ENCODE data around the gene CPED1.

CPED1 gene

DNA sequence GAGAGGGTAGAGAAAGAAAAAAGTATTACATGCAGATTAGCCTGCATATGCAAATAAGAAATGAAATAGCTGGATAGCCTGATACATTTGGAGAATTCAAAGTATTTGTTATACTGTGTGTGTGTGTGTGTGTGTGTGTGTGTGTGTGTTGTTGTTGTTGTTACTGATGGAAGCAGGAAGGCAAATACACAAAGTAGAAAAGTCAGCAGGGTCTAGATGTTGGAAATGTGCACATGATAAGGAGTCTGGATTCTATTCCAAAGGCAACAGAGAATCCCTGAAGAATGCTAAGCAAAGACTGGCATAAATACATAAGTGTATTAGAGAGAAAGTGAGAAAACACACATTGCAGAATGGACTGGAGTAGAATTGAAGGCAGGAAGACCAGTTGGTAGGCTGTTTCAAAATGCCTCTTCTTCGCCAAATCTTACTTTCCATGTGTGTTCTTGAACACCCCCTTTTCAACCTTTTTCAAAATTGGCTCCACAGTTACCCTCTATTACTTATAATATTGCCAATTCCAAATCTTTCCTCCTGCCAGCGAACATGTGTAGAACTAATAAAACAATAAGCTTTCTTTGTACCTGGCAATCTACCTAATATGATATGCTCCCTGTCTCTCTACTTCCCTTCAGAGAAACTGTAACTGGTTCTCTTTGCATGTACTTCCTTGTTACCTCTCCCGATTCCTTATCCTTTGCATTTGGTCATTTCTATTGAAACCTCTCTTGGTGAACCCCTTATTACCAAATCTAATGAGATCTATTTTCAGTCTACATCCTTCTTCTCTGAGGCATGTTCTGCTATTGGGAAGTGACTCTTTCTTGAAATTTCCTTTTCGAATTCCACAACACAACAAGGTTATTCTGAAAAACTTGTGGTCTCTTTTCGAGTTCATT, 6.2 kb downstream of the CPED1 start:
- H2AFZ ChIP-seq (ENCODE audit: low read length) = no peak overlapping the region
- H3K9ac ChIP-seq (ENCODE audit: low read length) = no peak overlapping the region
- no peak overlapping the region for H3K4me2 ChIP-seq (ENCODE audit: low read length)
- peaks cover 18% of the 10 kb centered on the region for H3K4me1 ChIP-seq (ENCODE audit: insufficient read depth, low read length, severe bottlenecking)
- no peaks in the 10 kb centered on the region for H3K9me2 ChIP-seq (ENCODE audit: low read depth, low read length)
- H3K27me3 ChIP-seq (ENCODE audit: insufficient read depth, low read length) = no peaks in the 10 kb centered on the region
- no peak overlapping the region for H3K4me3 ChIP-seq (ENCODE audit: low read depth, low read length, poor library complexity, severe bottlenecking)
- no peaks in the 10 kb centered on the region for H3K36me3 ChIP-seq (ENCODE audit: insufficient read depth, low read length)
- H3K79me2 ChIP-seq (ENCODE audit: insufficient read depth, low read length) = no peaks in the 10 kb centered on the region
- no peak overlapping the region for H3K27ac ChIP-seq (ENCODE audit: low read depth, low read length, poor library complexity, severe bottlenecking)
- no peak for TF ChIP-seq EZH2 (IDR thresholded peaks at IDR 0.05; ENCODE audit: borderline replicate concordance, low read length)
- TF ChIP-seq, protein P1, sequence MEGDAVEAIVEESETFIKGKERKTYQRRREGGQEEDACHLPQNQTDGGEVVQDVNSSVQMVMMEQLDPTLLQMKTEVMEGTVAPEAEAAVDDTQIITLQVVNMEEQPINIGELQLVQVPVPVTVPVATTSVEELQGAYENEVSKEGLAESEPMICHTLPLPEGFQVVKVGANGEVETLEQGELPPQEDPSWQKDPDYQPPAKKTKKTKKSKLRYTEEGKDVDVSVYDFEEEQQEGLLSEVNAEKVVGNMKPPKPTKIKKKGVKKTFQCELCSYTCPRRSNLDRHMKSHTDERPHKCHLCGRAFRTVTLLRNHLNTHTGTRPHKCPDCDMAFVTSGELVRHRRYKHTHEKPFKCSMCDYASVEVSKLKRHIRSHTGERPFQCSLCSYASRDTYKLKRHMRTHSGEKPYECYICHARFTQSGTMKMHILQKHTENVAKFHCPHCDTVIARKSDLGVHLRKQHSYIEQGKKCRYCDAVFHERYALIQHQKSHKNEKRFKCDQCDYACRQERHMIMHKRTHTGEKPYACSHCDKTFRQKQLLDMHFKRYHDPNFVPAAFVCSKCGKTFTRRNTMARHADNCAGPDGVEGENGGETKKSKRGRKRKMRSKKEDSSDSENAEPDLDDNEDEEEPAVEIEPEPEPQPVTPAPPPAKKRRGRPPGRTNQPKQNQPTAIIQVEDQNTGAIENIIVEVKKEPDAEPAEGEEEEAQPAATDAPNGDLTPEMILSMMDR (IDR thresholded peaks at IDR 0.05; ENCODE audit: low read length) = no peak
- H3F3A ChIP-seq (ENCODE audit: insufficient read depth, low read length) = no peaks in the 10 kb centered on the region
- no peaks in the 10 kb centered on the region for H4K20me1 ChIP-seq (ENCODE audit: insufficient read depth, low read length)
- H3K9me3 ChIP-seq (ENCODE audit: low read length) = no peaks in the 10 kb centered on the region

DNA sequence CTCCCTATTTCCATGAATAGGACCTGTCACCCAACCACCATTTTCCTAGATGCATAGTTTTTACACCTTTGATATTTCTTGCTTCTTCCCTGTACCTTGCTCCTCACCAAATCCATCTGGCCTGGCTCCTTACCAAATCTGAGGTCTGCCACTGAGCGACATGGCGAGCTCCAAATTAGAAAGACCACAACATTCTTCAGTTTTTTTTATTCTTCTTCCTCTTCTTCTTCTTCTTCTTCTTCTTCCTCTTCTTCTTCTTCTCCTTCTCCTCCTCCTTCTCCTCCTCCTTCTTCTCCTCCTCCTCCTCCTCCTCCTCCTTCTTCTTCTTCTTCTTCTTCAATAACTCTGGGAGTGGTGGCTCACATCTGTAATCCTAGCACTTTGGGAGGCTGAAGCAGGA, 7.1 kb downstream of the CPED1 start:
- H3K9ac ChIP-seq (ENCODE audit: low read length) = no peak overlapping the region
- H3K4me3 ChIP-seq (ENCODE audit: low read depth, low read length, poor library complexity, severe bottlenecking) = no peak overlapping the region
- H3F3A ChIP-seq (ENCODE audit: insufficient read depth, low read length) = no peaks in the 10 kb centered on the region
- no peak overlapping the region for H3K4me2 ChIP-seq (ENCODE audit: low read length)
- H3K9me3 ChIP-seq (ENCODE audit: low read length) = no peaks in the 10 kb centered on the region
- H3K79me2 ChIP-seq (ENCODE audit: insufficient read depth, low read length) = no peaks in the 10 kb centered on the region
- no peak overlapping the region for H3K27ac ChIP-seq (ENCODE audit: low read depth, low read length, poor library complexity, severe bottlenecking)
- peaks cover 17% of the 10 kb centered on the region for H3K4me1 ChIP-seq (ENCODE audit: insufficient read depth, low read length, severe bottlenecking)
- no peak for TF ChIP-seq EZH2 (IDR thresholded peaks at IDR 0.05; ENCODE audit: borderline replicate concordance, low read length)
- TF ChIP-seq, protein P1 (IDR thresholded peaks at IDR 0.05; ENCODE audit: low read length) = no peak
- H3K9me2 ChIP-seq (ENCODE audit: low read depth, low read length) = no peaks in the 10 kb centered on the region
- H3K36me3 ChIP-seq (ENCODE audit: insufficient read depth, low read length) = no peaks in the 10 kb centered on the region
- H3K27me3 ChIP-seq (ENCODE audit: insufficient read depth, low read length) = no peaks in the 10 kb centered on the region
- H4K20me1 ChIP-seq (ENCODE audit: insufficient read depth, low read length) = no peaks in the 10 kb centered on the region
- no peak overlapping the region for H2AFZ ChIP-seq (ENCODE audit: low read length)

DNA sequence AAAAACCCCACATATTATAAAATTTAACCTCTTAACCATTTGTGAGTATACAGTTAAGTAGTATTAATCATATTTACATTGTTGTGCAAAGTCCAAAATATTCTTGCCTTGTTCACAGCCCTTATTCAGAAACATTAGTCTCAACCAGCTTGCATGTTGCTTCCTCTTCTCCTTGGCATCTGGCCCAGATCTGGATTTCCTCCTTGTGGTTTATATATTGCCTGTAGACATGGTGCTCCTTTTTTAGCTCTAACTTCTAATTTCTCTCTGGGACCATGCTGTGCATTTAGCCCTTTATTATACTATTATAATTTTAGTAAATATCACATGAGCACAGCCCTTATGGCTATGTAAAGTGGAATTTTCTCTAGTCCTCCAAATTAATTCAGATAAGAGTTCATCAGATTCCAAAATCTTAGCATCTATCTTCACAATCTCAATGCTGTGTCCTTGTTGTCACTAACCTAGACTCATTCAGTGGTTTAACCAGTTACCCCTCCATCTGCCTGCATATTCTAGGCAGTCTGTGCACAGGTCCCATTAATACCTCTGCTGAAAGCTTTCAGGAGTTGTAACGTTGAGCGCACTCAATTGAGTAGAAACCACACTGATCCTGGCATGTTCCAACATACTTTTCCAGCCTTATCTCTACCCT, 7.9 kb downstream of the CPED1 start:
- TF ChIP-seq, protein P1 (IDR thresholded peaks at IDR 0.05; ENCODE audit: low read length) = no peak
- no peak for TF ChIP-seq EZH2 (IDR thresholded peaks at IDR 0.05; ENCODE audit: borderline replicate concordance, low read length)
- no peaks in the 10 kb centered on the region for H3K79me2 ChIP-seq (ENCODE audit: insufficient read depth, low read length)
- H3K4me1 ChIP-seq (ENCODE audit: insufficient read depth, low read length, severe bottlenecking) = peaks cover 17% of the 10 kb centered on the region
- H3K36me3 ChIP-seq (ENCODE audit: insufficient read depth, low read length) = no peaks in the 10 kb centered on the region
- H3K4me2 ChIP-seq (ENCODE audit: low read length) = no peak overlapping the region
- H3K9me2 ChIP-seq (ENCODE audit: low read depth, low read length) = no peaks in the 10 kb centered on the region
- H3F3A ChIP-seq (ENCODE audit: insufficient read depth, low read length) = no peaks in the 10 kb centered on the region
- no peak overlapping the region for H3K9ac ChIP-seq (ENCODE audit: low read length)
- no peak overlapping the region for H3K4me3 ChIP-seq (ENCODE audit: low read depth, low read length, poor library complexity, severe bottlenecking)
- no peak overlapping the region for H2AFZ ChIP-seq (ENCODE audit: low read length)
- H3K27me3 ChIP-seq (ENCODE audit: insufficient read depth, low read length) = no peaks in the 10 kb centered on the region
- no peaks in the 10 kb centered on the region for H3K9me3 ChIP-seq (ENCODE audit: low read length)
- H4K20me1 ChIP-seq (ENCODE audit: insufficient read depth, low read length) = no peaks in the 10 kb centered on the region
- no peak overlapping the region for H3K27ac ChIP-seq (ENCODE audit: low read depth, low read length, poor library complexity, severe bottlenecking)

Data from OCI-LY1 (cell line).